ENCODE results near the gene SRL. TPM values are rescaled to one million over a fixed set of nuclear protein-coding genes. Genes with fewer than 3 reads are reported as not detected.

Gene SRL
- total and polyA plus RNA-seq, 2 of the 13 experiments (the other 11 are each of a cell fraction or from before 2014, with no cell fraction given): 0.05 TPM; not detected in 1

DNA sequence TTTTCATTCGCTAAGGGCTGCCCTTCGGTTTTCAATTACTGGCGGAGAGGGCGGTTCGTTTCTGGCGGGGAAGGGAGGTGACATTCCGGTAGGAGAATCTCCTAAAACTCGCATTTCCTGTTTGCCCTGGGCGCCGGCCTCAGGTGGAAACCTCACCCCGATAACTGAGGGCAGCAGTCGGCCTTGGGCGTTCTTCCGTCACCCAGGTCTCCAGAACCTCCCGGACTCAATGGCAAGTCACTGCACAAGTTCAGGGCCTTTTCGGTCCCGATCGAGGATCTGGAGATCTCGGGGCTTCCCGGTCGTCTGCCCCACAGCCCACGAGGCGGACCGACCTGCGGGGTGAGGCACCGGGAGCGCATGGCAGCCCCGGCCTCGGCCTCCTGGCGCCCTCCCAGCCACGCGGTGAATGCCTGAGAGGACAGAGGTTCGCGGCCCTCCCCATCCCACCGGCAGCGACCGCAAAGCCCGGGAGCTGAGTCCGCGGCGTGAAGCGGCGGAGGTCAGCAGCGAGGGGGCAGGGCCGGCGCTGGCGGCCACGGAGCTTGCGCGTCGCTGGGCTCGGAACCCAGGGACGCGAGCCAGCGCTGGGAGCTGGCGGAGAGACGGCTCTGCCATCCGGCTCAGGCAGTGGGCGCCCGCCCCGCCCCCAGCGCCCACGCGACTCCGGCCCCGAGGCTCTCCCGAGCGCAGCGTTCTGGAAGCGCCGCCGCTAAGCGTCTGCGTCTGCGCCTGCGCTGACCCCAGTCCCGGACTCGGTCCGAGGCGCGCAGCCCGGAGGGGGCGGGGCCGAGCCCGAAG is 58.4 kb downstream of the SRL start (continued):
- TF ChIP-seq, protein P1, sequence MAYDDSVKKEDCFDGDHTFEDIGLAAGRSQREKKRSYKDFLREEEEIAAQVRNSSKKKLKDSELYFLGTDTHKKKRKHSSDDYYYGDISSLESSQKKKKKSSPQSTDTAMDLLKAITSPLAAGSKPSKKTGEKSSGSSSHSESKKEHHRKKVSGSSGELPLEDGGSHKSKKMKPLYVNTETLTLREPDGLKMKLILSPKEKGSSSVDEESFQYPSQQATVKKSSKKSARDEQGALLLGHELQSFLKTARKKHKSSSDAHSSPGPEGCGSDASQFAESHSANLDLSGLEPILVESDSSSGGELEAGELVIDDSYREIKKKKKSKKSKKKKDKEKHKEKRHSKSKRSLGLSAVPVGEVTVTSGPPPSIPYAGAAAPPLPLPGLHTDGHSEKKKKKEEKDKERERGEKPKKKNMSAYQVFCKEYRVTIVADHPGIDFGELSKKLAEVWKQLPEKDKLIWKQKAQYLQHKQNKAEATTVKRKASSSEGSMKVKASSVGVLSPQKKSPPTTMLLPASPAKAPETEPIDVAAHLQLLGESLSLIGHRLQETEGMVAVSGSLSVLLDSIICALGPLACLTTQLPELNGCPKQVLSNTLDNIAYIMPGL (CRISPR knock-in tag; IDR thresholded peaks at IDR 0.05; ENCODE audit: borderline replicate concordance in 1 of 2, low read depth in 1 of 2): peak; percentile 66 to 74
- TF ChIP-seq PHF8 (CRISPR knock-in tag; IDR thresholded peaks at IDR 0.05) (peak; percentile 85), SOX6 (IDR thresholded peaks at IDR 0.05) (no peak), SOX6 (CRISPR knock-in tag; IDR thresholded peaks at IDR 0.05) (no peak), ZNF777 (CRISPR knock-in tag; IDR thresholded peaks at IDR 0.05) (peak; percentile 68), ZNF564 (CRISPR knock-in tag; IDR thresholded peaks at IDR 0.05) (peak; percentile 82), HNRNPLL (IDR thresholded peaks at IDR 0.05; ENCODE audit: low read depth, low read length, poor library complexity, severe bottlenecking) (peak; percentile 81), HCFC1 (IDR thresholded peaks at IDR 0.05; ENCODE audit: low read depth, low read length) (no peak), SSRP1 (CRISPR knock-in tag; IDR thresholded peaks at IDR 0.05) (no peak), TMF1 (CRISPR knock-in tag; IDR thresholded peaks at IDR 0.05; ENCODE audit: low read depth) (peak; percentile 92)
- TF ChIP-seq, protein P2, sequence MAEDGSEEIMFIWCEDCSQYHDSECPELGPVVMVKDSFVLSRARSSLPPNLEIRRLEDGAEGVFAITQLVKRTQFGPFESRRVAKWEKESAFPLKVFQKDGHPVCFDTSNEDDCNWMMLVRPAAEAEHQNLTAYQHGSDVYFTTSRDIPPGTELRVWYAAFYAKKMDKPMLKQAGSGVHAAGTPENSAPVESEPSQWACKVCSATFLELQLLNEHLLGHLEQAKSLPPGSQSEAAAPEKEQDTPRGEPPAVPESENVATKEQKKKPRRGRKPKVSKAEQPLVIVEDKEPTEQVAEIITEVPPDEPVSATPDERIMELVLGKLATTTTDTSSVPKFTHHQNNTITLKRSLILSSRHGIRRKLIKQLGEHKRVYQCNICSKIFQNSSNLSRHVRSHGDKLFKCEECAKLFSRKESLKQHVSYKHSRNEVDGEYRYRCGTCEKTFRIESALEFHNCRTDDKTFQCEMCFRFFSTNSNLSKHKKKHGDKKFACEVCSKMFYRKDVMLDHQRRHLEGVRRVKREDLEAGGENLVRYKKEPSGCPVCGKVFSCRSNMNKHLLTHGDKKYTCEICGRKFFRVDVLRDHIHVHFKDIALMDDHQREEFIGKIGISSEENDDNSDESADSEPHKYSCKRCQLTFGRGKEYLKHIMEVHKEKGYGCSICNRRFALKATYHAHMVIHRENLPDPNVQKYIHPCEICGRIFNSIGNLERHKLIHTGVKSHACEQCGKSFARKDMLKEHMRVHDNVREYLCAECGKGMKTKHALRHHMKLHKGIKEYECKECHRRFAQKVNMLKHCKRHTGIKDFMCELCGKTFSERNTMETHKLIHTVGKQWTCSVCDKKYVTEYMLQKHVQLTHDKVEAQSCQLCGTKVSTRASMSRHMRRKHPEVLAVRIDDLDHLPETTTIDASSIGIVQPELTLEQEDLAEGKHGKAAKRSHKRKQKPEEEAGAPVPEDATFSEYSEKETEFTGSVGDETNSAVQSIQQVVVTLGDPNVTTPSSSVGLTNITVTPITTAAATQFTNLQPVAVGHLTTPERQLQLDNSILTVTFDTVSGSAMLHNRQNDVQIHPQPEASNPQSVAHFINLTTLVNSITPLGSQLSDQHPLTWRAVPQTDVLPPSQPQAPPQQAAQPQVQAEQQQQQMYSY (CRISPR knock-in tag; IDR thresholded peaks at IDR 0.05): 0 out of 2 replicates have a peak, but pooled peaks have one; percentile 31
- TF ChIP-seq, protein P3, sequence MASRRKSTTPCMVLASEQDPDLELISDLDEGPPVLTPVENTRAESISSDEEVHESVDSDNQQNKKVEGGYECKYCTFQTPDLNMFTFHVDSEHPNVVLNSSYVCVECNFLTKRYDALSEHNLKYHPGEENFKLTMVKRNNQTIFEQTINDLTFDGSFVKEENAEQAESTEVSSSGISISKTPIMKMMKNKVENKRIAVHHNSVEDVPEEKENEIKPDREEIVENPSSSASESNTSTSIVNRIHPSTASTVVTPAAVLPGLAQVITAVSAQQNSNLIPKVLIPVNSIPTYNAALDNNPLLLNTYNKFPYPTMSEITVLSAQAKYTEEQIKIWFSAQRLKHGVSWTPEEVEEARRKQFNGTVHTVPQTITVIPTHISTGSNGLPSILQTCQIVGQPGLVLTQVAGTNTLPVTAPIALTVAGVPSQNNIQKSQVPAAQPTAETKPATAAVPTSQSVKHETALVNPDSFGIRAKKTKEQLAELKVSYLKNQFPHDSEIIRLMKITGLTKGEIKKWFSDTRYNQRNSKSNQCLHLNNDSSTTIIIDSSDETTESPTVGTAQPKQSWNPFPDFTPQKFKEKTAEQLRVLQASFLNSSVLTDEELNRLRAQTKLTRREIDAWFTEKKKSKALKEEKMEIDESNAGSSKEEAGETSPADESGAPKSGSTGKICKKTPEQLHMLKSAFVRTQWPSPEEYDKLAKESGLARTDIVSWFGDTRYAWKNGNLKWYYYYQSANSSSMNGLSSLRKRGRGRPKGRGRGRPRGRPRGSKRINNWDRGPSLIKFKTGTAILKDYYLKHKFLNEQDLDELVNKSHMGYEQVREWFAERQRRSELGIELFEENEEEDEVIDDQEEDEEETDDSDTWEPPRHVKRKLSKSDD (CRISPR knock-in tag; IDR thresholded peaks at IDR 0.05; ENCODE audit: low read depth): no peak; the same call in 1 of the 2 replicates
- TF ChIP-seq, protein P4, sequence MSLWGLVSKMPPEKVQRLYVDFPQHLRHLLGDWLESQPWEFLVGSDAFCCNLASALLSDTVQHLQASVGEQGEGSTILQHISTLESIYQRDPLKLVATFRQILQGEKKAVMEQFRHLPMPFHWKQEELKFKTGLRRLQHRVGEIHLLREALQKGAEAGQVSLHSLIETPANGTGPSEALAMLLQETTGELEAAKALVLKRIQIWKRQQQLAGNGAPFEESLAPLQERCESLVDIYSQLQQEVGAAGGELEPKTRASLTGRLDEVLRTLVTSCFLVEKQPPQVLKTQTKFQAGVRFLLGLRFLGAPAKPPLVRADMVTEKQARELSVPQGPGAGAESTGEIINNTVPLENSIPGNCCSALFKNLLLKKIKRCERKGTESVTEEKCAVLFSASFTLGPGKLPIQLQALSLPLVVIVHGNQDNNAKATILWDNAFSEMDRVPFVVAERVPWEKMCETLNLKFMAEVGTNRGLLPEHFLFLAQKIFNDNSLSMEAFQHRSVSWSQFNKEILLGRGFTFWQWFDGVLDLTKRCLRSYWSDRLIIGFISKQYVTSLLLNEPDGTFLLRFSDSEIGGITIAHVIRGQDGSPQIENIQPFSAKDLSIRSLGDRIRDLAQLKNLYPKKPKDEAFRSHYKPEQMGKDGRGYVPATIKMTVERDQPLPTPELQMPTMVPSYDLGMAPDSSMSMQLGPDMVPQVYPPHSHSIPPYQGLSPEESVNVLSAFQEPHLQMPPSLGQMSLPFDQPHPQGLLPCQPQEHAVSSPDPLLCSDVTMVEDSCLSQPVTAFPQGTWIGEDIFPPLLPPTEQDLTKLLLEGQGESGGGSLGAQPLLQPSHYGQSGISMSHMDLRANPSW (CRISPR knock-in tag; IDR thresholded peaks at IDR 0.05; ENCODE audit: borderline replicate concordance): no peak
- TF ChIP-seq, protein P5, sequence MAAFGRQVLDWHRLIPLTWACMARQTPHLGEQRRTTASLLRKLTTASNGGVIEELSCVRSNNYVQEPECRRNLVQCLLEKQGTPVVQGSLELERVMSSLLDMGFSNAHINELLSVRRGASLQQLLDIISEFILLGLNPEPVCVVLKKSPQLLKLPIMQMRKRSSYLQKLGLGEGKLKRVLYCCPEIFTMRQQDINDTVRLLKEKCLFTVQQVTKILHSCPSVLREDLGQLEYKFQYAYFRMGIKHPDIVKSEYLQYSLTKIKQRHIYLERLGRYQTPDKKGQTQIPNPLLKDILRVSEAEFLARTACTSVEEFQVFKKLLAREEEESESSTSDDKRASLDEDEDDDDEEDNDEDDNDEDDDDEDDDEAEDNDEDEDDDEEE (CRISPR knock-in tag; IDR thresholded peaks at IDR 0.05): peak; percentile 72; the same call in 1 of the 2 replicates

Measured in HepG2 (cell line).